GM21447 (cell line): ENCODE measurements around the gene CRYBG3.

Experiments
- ATAC-seq: cut with Tn5 transposase; IDR thresholded peaks from one replicate; pipeline ENCODE4 v1.9.1; 2021; ENCODE audit not compliant: unreplicated experiment

The CRYBG3 gene

GRCh38 chr3:97835761-97836160 lies 13.9 kb downstream of the CRYBG3 start:
- ATAC-seq: no peak

- no peak for ATAC-seq
Observed at GRCh38 chr3:97838393-97838792, 16.6 kb downstream of the CRYBG3 start.

- ATAC-seq: no peak
Observed at GRCh38 chr3:97839944-97840343, 18.1 kb downstream of the CRYBG3 start.

- no peak for ATAC-seq
Observed at GRCh38 chr3:97841304-97841703, 19.5 kb downstream of the CRYBG3 start.

GRCh38 chr3:97841956-97842355 lies 20.1 kb downstream of the CRYBG3 start:
- no peak for ATAC-seq

GRCh38 chr3:97848779-97849178 lies 27.0 kb downstream of the CRYBG3 start:
- ATAC-seq: no peak

GRCh38 chr3:97857401-97857800 lies 35.6 kb downstream of the CRYBG3 start:
- ATAC-seq: no peak

- no peak for ATAC-seq
Observed at GRCh38 chr3:97860364-97860763, 38.6 kb downstream of the CRYBG3 start.

GRCh38 chr3:97862582-97862981 lies 40.8 kb downstream of the CRYBG3 start:
- no peak for ATAC-seq

- no peak for ATAC-seq
Observed at GRCh38 chr3:97863031-97863430, 41.2 kb downstream of the CRYBG3 start.

- ATAC-seq: no peak
Observed at GRCh38 chr3:97863775-97864174, 42.0 kb downstream of the CRYBG3 start.

- no peak for ATAC-seq
Observed at GRCh38 chr3:97871186-97871585, 49.4 kb downstream of the CRYBG3 start.

GRCh38 chr3:97871801-97872524 lies 50.2 kb downstream of the CRYBG3 start:
- no peak for ATAC-seq

- ATAC-seq: no peak
Observed at GRCh38 chr3:97872525-97873042, 50.8 kb downstream of the CRYBG3 start.

GRCh38 chr3:97880267-97880666 lies 58.5 kb downstream of the CRYBG3 start:
- ATAC-seq: no peak

- no peak for ATAC-seq
Observed at GRCh38 chr3:97882975-97883598, 61.3 kb downstream of the CRYBG3 start.

- no peak for ATAC-seq
Observed at GRCh38 chr3:97883736-97884135, 61.9 kb downstream of the CRYBG3 start.

GRCh38 chr3:97884586-97885123 lies 62.8 kb downstream of the CRYBG3 start:
- no peak for ATAC-seq

- no peak for ATAC-seq
Observed at GRCh38 chr3:97885931-97886824, 64.4 kb downstream of the CRYBG3 start.

GRCh38 chr3:97889814-97890213 lies 68.0 kb downstream of the CRYBG3 start:
- no peak for ATAC-seq

GRCh38 chr3:97892852-97893251 lies 71.0 kb downstream of the CRYBG3 start:
- no peak for ATAC-seq
